A673 (cell line): ENCODE data around the gene FRMD6. TPM values are rescaled to one million over a fixed set of nuclear protein-coding genes. Genes with fewer than 3 reads are reported as not detected.
"Not testable (repeated sequence)": the region's sequence is repeated elsewhere in the genome, so short reads cannot be mapped to it uniquely, and the experiment has no call there.

Experiments
- BruUV-seq: library from RNA; stranded (reverse); fragments of 400-500 nt; replicated peaks from 2 replicates; lab custom pipeline; 2021; lab: Mats Ljungman, UMichigan
- CTCF ChIA-PET: fragments of 300-600 bp; sonication (Branson Sonifier 250); formaldehyde crosslinking; loops from one replicate; lab custom pipeline; 2022; ENCODE audit warnings: antibody characterized with exemption; lab: Charles Lee
- POLR2A ChIA-PET: fragments of 300-600 bp; sonication (Branson Sonifier 250); formaldehyde crosslinking; loops from one replicate; lab custom pipeline; 2022; ENCODE audit warnings: antibody characterized with exemption; ENCODE audit not compliant: low non-redundant PET; lab: Charles Lee
- DNase-seq: peaks from one replicate; pipeline ENCODE4 v3.0.0-alpha.2; 2015; ENCODE audit warnings: low spot score
- H3K27ac ChIP-seq: fragments of 200-600 bp; sonication (generic); 2 replicates; pipeline ENCODE4 v1.5.1; 2016; ENCODE audit warnings: mixed run types, low read depth, mild to moderate bottlenecking, mixed read lengths, antibody characterized with exemption, low read length; ENCODE audit not compliant: poor library complexity, severe bottlenecking
- H3K27me3 ChIP-seq: fragments of 200-600 bp; sonication (generic); replicated peaks from 2 replicates; pipeline ENCODE4 v1.6.1; 2017; ENCODE audit warnings: mixed run types, low read depth, mild to moderate bottlenecking, mixed read lengths, antibody characterized with exemption, low read length; ENCODE audit not compliant: insufficient read depth, poor library complexity
- H3K36me3 ChIP-seq: fragments of 200-600 bp; sonication (generic); 2 replicates; pipeline ENCODE4 v1.6.1; 2016; ENCODE audit warnings: mixed run types, mild to moderate bottlenecking, mixed read lengths, antibody characterized with exemption, low read length; ENCODE audit not compliant: insufficient read depth, poor library complexity, severe bottlenecking
- H3K4me1 ChIP-seq: fragments of 200-600 bp; sonication (generic); 2 replicates; pipeline ENCODE4 v1.6.1; 2017; ENCODE audit warnings: mixed run types, mild to moderate bottlenecking, mixed read lengths, antibody characterized with exemption, low read length; ENCODE audit not compliant: insufficient read depth, poor library complexity, severe bottlenecking
- H3K4me3 ChIP-seq: fragments of 200-600 bp; sonication (generic); 2 replicates; pipeline ENCODE4 v1.5.1; 2016; ENCODE audit warnings: low read depth, mixed run types, mild to moderate bottlenecking, mixed read lengths, low read length; ENCODE audit not compliant: poor library complexity, severe bottlenecking
- H3K9me3 ChIP-seq: fragments of 200-600 bp; sonication (generic); 2 replicates; pipeline ENCODE4 v1.6.1; 2016; ENCODE audit warnings: mixed run types, low read depth, mild to moderate bottlenecking, mixed read lengths, antibody characterized with exemption, low read length; ENCODE audit not compliant: poor library complexity, severe bottlenecking
- EZH2 ChIP-seq: fragments of 200-600 bp; sonication (generic); IDR thresholded peaks from 2 replicates; pipeline ENCODE4 v1.6.1; 2017; ENCODE audit warnings: borderline replicate concordance, low read depth, mild to moderate bottlenecking, mixed read lengths, antibody characterized with exemption, low read length; ENCODE audit not compliant: poor library complexity, severe bottlenecking
- intact Hi-C: fragments of 100-400 bp; cut with micrococcal nuclease; formaldehyde crosslinking; loops from one replicate; pipeline ENCODE4 v1.10.0; 2022; ENCODE audit not compliant: unreplicated experiment
- total RNA-seq: library from RNA; stranded (reverse); gene quantifications from 2 replicates; pipeline ENCODE4 v1.2.3, GENCODE V29; 2021
- TF ChIP-seq, protein P1 (sequence below): fragments of 300-800, 200-600 bp; sonication (generic); conservative IDR thresholded peaks from 2 replicates; pipeline ENCODE4 v1.5.1; 2017; ENCODE audit warnings: low read depth, mild to moderate bottlenecking, antibody characterized with exemption, low read length, moderate library complexity, mixed read lengths

The FRMD6 gene
- total RNA-seq, 1 experiment from 2014 or later: 27.6 TPM

DNA sequence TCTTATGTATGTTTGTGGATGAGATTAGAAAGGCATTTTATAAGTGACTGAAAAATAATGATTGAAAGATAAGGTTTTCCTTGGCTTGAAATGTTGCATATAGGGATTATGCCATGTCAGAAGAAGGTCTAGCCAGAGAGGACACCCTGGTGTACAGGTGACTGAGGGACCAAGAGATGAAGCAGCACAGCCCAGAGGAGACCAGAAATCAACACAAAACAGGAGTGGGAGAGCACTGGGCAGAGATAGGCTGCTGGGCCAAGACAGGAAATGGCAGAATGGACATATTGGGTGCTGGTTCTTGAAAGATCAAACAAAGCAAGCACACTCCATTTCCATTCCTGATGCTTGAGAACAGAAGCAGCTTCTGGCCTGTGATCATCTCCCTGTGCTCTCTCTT lies 24.4 kb upstream of the FRMD6 start:
- Histone ChIP-seq H3K4me3 (no peak overlapping the region), H3K4me1 (no peaks in the 10 kb centered on the region), H3K9me3 (no peaks in the 10 kb centered on the region), H3K27me3 (no peaks in the 10 kb centered on the region), H3K36me3 (no peaks in the 10 kb centered on the region), H3K27ac (no peak overlapping the region)
- no TSS peak for BruUV-seq
- no peak for TF ChIP-seq EZH2
- TF ChIP-seq, protein P1, sequence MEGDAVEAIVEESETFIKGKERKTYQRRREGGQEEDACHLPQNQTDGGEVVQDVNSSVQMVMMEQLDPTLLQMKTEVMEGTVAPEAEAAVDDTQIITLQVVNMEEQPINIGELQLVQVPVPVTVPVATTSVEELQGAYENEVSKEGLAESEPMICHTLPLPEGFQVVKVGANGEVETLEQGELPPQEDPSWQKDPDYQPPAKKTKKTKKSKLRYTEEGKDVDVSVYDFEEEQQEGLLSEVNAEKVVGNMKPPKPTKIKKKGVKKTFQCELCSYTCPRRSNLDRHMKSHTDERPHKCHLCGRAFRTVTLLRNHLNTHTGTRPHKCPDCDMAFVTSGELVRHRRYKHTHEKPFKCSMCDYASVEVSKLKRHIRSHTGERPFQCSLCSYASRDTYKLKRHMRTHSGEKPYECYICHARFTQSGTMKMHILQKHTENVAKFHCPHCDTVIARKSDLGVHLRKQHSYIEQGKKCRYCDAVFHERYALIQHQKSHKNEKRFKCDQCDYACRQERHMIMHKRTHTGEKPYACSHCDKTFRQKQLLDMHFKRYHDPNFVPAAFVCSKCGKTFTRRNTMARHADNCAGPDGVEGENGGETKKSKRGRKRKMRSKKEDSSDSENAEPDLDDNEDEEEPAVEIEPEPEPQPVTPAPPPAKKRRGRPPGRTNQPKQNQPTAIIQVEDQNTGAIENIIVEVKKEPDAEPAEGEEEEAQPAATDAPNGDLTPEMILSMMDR: no peak
- POLR2A ChIA-PET: no interaction called here
- CTCF ChIA-PET: no interaction called here
- DNase-seq: no peak
- intact Hi-C loops: no loop called here

DNA sequence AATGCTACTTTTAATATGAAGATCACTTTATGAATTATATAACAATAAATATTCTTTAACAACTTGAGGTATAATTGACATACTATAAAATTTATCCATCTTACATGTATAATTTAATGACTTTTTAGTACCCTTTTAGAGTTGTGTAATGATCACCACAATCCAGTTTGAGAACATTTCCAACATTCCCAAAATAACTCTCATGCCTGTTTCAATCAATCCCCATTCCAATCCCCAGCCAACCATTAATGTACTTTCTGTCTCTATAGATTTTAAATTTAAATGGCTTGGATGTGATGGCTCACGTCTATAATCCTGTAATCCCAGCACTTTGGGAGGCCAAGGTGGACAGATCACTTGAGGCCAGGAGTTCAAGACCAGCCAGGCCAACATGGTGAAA lies 23.5 kb upstream of the FRMD6 start:
- POLR2A ChIA-PET: no interaction called here
- no TSS peak for BruUV-seq
- intact Hi-C loops: no loop called here

DNA sequence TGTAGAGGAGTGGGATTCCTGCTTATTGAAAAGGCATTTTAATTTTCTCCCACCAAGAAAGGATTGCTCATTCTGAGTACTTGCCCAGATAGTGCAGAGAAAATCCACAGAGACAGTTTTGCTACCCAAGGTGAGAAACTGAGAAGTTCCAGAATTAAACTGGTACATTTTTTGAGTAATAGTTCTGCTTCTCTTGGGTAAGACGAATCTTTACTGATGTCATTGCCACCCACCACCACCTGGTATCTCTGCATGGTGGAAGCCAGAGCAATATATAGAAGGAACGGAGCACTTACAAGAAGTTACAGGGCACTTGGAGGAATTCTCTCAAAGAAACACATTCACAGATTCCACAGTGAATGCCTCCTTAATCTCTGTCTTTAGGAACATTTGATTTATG lies 20.7 kb upstream of the FRMD6 start:
- CTCF ChIA-PET: no interaction called here
- no peak overlapping the region for H3K4me3 ChIP-seq

More for the DNA sequence above, 23.5 kb upstream of the FRMD6 start:
- no peak overlapping the region for H3K4me3 ChIP-seq
- CTCF ChIA-PET: no interaction called here
- no peaks in the 10 kb centered on the region for H3K9me3 ChIP-seq
- H3K36me3 ChIP-seq: no peaks in the 10 kb centered on the region
- no peaks in the 10 kb centered on the region for H3K27me3 ChIP-seq
- no peak overlapping the region for H3K27ac ChIP-seq
- DNase-seq: no peak
- no peak for TF ChIP-seq EZH2
- TF ChIP-seq, protein P1: no peak
- H3K4me1 ChIP-seq: no peaks in the 10 kb centered on the region

DNA sequence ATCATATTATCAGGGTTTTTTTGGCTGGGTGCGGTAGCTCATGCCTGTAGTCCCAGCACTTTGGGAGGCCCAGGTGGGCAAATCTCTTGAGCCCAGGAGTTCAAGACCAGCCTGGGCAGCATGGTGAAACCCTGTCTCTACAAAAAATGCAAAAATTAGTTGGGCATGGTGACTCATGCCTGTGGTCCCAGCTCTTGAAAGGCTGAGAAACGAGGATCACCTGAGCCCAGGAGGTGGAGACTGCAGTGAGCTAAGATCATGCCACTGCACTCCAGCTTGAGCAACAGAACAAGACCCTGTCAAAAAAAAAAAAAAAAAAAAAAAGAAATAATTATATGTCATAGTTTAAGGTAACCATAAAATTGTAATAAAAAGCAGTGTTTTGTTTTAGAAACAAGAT lies 18.4 kb upstream of the FRMD6 start:
- H3K9me3 ChIP-seq, H3K4me3 ChIP-seq, H3K36me3 ChIP-seq, H3K27ac ChIP-seq, POLR2A ChIA-PET, DNase-seq, CTCF ChIA-PET, intact Hi-C loops, H3K4me1 ChIP-seq, H3K27me3 ChIP-seq, BruUV-seq: not testable (repeated sequence)

More for the DNA sequence above, 20.7 kb upstream of the FRMD6 start:
- intact Hi-C loops: no loop called here
- no peaks in the 10 kb centered on the region for H3K36me3 ChIP-seq
- POLR2A ChIA-PET: no interaction called here
- no TSS peak for BruUV-seq
- H3K4me1 ChIP-seq: no peaks in the 10 kb centered on the region
- no peak for TF ChIP-seq EZH2
- TF ChIP-seq, protein P1: no peak
- no peaks in the 10 kb centered on the region for H3K27me3 ChIP-seq
- no peak for DNase-seq
- H3K9me3 ChIP-seq: no peaks in the 10 kb centered on the region
- no peak overlapping the region for H3K27ac ChIP-seq
